GF-D8 (cell line): ENCODE measurements around the gene RAD21L1.
"Not testable (repeated sequence)": the region's sequence is repeated elsewhere in the genome, so short reads cannot be mapped to it uniquely, and the experiment has no call there.

ENCODE experiments used
- DNase-seq: peaks from one replicate; lab custom pipeline; 2025; lab: John Stamatoyannopoulos, UW

RAD21L1 gene

DNA sequence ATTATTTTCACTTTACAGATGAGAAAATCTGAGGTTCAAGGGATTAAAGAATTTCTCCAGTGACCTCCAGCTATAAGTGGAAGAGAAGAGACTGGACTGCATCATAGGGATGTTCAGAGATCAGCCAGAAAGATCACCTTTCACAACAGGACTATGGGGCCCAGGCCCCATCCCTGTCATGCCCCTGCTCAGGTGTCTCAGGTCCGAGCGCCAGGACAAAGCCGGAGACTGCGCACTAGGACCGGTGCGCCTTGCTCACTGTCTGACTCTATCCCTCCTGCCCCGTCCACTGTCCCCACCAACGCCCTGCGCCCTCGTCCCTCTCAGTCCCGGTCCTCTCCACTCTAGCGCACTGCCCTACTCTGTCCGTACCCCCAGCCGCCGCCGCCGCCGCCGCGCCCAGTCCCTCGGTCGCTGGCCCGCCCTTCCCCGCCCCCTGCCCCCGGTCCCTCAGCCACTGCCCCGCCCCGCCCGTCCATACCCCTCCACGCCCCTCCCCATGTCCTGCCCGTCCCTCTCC lies 521 bp upstream of the RAD21L1 start:
- no peak for DNase-seq

- DNase-seq: no peak
These were observed 3.7 kb downstream of the RAD21L1 start for GRCh38 chr20:1229541-1229940.

DNA sequence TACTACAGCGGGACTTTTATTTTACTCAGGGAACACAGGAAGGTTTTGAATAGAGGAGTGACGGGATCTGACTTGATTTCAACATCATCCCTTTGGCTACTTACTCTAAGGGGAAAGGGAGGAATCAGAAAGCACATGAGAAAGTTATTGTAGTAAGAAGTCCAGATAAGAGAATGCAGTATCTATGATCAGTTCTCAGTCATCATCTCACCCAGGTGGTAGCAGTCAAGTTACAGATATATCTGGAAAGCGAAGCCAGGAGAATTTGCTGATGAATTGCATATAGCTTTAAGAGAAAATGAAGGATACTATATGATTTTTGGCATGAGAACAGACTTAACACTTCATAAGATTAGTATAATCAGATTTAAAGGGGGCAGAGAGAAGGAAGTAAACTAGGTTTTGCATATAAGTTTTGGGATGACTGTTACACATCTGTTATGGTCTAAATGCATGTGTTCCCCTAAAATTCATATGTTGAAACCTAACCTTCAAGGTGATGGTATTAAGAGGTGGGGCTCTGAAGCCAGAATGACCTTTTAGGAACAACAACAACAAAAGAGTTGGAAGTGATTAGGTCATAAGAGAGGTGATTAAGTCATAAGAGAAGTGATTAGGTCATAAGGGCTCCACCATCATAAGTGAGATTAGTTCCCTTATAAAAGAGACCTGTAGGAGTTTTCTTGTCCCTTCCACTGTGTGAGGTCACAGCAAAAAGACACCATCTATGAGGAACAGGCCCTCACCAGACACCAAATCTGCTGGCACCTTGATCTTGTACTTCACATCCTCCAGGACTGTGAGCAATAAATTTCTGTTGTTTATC lies 6.7 kb downstream of the RAD21L1 start:
- no peak for DNase-seq

DNA sequence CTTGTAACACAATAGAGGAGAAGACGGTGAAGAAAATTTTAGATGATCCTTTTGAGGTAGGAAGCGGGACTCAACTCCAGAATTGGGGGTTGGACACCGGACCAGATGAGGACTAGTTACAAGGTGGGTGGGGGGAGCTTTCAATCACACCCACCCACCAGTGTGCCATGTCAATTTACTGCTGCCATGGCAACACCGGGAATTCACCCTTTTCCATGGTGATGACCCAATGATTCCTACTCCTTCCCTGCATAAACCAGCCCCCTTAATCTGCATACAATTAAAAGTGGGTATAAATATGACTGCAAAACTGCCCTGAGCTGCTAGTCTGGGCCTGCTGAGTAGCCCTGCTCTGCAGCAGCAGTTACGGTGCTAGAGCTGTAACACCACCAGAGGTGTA lies 14.7 kb downstream of the RAD21L1 start:
- no peak for DNase-seq

DNA sequence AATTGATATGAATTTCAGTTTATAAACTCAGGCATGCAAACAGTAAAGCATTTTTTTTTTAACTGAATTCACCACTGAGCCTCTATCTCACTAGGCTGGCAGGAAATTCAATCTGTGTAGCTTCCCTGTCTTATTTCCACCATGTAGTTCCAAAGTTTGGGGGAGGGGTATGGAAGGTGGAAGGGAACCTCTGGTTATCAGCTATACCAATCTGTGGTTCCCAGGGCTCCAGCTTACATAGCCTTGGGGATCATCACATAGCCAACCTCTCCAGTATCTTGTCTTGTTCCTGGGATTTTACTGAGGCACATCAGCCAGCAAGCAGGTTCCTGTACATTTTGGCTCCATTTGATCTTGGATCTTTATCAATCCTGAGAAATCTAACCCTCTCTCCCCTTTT lies 15.6 kb downstream of the RAD21L1 start:
- no peak for DNase-seq

GRCh38 chr20:1242099-1242498 lies 16.3 kb downstream of the RAD21L1 start:
- no peak for DNase-seq

DNA sequence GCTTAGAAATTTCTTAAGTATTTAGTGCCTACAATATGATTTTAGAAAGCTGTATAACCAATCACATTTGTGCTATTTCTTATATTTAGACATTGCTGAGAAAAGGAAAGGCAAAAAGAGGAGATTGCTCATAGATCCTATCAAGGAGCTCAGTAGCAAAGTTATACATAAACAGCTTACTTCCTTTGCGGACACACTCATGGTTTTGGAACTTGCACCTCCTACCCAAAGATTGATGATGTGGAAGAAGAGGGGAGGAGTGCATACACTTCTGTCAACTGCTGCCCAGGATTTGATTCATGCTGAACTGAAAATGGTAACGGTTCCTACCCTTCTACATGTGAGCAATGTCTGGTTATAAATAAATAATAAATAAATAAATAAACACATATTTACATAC lies 16.7 kb downstream of the RAD21L1 start:
- DNase-seq: no peak

DNA sequence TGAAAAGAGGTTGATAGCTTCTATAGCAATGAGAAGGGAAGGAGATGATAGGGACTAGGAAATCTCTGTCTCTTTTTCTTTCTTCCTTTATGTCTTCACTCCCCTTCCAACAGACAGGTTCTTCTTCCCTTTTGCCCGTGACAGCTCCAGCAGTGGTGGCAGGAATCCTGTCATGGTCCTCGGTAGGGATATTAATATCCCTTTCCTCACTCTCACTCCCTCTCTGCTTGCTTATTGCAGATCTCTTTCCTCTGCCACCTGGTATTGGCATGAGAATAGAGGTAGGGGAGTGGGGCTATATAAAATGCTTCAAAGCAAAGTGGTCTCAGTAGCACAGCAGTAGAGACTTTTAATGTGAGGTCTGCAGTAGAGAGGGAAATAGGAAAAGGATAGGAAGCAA lies 19.7 kb downstream of the RAD21L1 start:
- DNase-seq: no peak

- DNase-seq: no peak
These were observed 21.8 kb downstream of the RAD21L1 start for GRCh38 chr20:1247689-1248088.

GRCh38 chr20:1250282-1250681 lies 24.4 kb downstream of the RAD21L1 start:
- DNase-seq: not testable (repeated sequence)

DNA sequence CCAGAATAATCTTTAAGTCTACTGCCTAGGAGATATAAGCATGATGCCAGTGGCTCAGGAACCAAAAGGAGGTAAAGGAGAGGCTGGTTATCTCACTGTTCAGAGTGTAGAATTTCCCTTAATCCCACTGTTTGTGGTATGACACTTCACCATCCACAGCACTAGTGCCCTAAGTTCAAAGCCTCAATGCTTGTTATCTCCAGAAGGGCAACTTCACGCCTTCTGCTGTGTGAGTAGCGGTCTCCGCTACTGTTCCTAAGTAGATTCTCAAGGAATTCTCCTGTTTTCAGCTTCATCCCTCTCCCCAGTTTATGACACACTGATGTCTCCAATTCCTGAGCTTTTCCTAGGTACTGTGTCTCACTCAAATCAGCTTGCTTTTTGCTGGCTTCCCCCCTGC lies 26.6 kb downstream of the RAD21L1 start:
- no peak for DNase-seq

- DNase-seq: no peak
These were observed 28.4 kb downstream of the RAD21L1 start for GRCh38 chr20:1254254-1254653.

GRCh38 chr20:1255675-1256074 lies 29.8 kb downstream of the RAD21L1 start:
- DNase-seq: no peak

- no peak for DNase-seq
These were observed 38.0 kb downstream of the RAD21L1 start for GRCh38 chr20:1263853-1264252.

DNA sequence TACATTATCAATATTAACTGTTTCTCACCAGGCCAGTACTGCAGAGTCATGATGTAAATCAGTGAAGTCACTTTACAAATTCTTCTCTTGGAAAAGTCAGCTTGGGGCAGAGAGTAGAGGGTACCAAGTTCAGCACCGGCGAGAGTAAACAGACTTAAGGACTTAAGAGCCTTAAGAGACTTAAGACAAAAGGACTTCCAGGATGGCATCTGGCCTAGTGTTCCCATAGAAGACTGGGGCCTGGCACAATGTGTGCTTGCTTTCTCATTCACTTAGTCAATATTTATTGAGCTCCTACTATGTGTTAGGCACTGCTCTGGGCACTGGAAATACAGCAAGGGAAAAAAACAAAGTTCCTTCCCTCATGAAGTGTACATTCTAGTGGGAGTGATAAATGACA lies 38.9 kb downstream of the RAD21L1 start:
- no peak for DNase-seq

GRCh38 chr20:1265226-1265915 lies 39.5 kb downstream of the RAD21L1 start:
- DNase-seq: no peak

DNA sequence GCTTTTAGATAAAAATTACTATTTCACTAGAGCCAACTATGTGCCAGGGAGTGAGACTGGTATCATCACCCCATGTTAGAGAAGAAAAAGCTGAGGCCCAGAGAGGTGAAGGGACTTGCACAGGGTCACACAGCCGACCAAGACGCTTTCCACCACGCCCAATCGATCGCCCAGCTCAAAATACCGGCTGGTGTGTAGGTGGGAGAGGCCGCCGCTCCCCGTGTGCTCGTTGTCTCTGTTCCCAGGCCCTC lies 40.0 kb downstream of the RAD21L1 start:
- DNase-seq: no peak

DNA sequence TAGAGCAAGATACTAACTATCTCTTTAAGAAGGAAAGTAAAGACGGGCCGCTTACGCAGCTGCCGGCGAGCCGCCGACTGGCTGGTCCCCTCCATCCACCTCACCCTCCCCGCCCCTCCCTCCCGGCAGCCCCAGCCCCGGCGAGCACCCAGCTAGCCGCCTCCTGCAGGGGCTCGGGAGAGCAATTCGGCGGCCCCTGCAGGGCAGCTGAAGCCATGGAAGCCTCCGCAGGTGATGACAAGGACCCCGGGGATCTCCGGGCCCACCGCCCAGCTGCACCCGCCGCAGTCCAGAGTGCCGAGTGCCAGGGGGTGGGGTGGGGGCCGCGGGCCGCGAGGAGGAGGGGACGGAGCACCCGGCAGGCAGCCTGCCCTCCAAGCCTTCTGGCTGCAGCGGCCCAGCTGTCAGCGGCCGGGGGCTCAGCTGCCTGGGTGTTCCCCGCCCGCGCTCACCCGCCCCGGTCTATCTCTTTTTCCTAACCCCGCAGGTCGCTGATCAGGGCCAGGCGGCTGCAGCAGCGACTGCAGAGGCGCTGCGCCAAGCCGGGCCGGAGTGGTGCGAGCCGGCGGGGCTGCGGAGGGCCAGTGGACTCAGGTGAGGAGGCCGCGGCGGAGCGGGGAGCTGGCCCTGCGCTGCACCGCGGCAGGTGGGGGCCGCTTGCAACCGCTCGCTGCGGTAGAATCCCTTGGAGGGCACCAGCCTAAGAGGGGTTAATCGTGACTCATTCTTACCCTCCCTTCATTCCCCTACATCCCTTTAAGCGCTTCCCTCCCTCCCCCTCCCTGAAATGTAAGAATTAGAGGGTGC lies 40.5 kb downstream of the RAD21L1 start, which contains the start of gene SNPH:
SNPH (plus strand) TSS at position 128 of the 807 bp plus-strand sequence. CDS start 29,946 bp downstream, outside the sequence.
- DNase-seq: no peak

DNA sequence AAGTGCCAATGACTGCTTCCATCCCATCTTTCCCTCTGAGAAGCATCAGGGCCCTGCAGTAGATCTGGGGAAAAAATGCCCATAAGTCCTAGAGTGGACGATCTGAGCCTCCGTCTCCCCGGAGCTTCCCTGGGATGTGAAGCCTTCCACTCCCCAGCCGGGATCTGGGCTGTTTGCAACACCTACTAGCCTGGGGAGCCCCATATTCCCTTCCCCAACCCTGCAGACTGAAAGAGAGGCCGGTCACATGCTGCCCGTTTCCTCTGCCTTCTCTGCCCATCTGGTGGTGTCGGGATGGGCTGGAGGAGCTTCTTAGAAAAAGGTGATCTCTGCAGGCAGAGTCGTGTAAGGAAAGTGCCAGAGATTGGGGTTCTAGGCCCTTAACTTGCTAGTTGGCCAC lies 41.3 kb downstream of the RAD21L1 start:
- DNase-seq: no peak

GRCh38 chr20:1267809-1268374 lies 42.0 kb downstream of the RAD21L1 start:
- DNase-seq: no peak

- no peak for DNase-seq
These were observed 43.4 kb downstream of the RAD21L1 start for GRCh38 chr20:1269235-1269634.

- no peak for DNase-seq
These were observed 44.0 kb downstream of the RAD21L1 start for GRCh38 chr20:1269850-1270249.
